Fibroblast of pulmonary artery (primary cell): Measurements from ENCODE around the gene RRM1.

Experiments
- DNase-seq: peaks from one replicate; pipeline ENCODE4 v3.0.0-alpha.2; 2010; ENCODE audit warnings: low read depth
- H3K4me3 ChIP-seq: replicated peaks from 2 replicates; pipeline ENCODE4 v1.5.1; 2011; ENCODE audit warnings: low read depth, mild to moderate bottlenecking, control low read depth, low read length, moderate library complexity
- CTCF ChIP-seq: IDR thresholded peaks from 2 replicates; pipeline ENCODE4 v1.5.1; 2011; ENCODE audit warnings: mild to moderate bottlenecking, control low read depth, low read length, inconsistent platforms; ENCODE audit errors: missing control alignments

Gene RRM1

GRCh38 chr11:4076774-4077173 lies 17.8 kb upstream of the RRM1 start:
- DNase-seq = no peak
- H3K4me3 ChIP-seq = no peak overlapping the region
- TF ChIP-seq CTCF = no peak

GRCh38 chr11:4083198-4083597 lies 11.4 kb upstream of the RRM1 start:
- no peak for DNase-seq
- H3K4me3 ChIP-seq = no peak overlapping the region
- no peak for TF ChIP-seq CTCF

- no peak overlapping the region for H3K4me3 ChIP-seq
- DNase-seq = no peak
- no peak for TF ChIP-seq CTCF
These were observed 10.0 kb upstream of the RRM1 start for GRCh38 chr11:4084406-4085125.

- no peak for TF ChIP-seq CTCF
- DNase-seq = no peak
- H3K4me3 ChIP-seq = no peak overlapping the region
These were observed 9.0 kb upstream of the RRM1 start for GRCh38 chr11:4085575-4085974.

- no peak for TF ChIP-seq CTCF
- DNase-seq = no peak
- H3K4me3 ChIP-seq = no peak overlapping the region
These were observed 7.8 kb upstream of the RRM1 start for GRCh38 chr11:4086575-4087353.

GRCh38 chr11:4087551-4087950 lies 7.0 kb upstream of the RRM1 start:
- no peak overlapping the region for H3K4me3 ChIP-seq
- TF ChIP-seq CTCF = peak; percentile 40
- no peak for DNase-seq

- DNase-seq = no peak
- TF ChIP-seq CTCF = no peak
- no peak overlapping the region for H3K4me3 ChIP-seq
These were observed 4.3 kb upstream of the RRM1 start for GRCh38 chr11:4090258-4090657.
